ENCODE data around the gene SH3YL1. TPM values are rescaled to one million over a fixed set of nuclear protein-coding genes. Genes with fewer than 3 reads are reported as not detected.

SH3YL1 gene
- total RNA-seq, 1 experiment from 2014 or later = 21.7 TPM

GRCh38 chr2:286035-286434 is 22.2 kb upstream of the SH3YL1 start:
- Histone ChIP-seq H3K27ac (no peak overlapping the region), H3K4me3 (no peak overlapping the region), H3K9me3 (replicated peaks) (no peaks in the 10 kb centered on the region), H3K4me1 (no peaks in the 10 kb centered on the region), H3K27me3 (no peaks in the 10 kb centered on the region), H3K36me3 (peaks cover 20% of the 10 kb centered on the region)
- no peak for DNase-seq

- Histone ChIP-seq H3K9me3 (replicated peaks) (no peaks in the 10 kb centered on the region), H3K27ac (no peak overlapping the region), H3K27me3 (no peaks in the 10 kb centered on the region), H3K4me1 (no peaks in the 10 kb centered on the region), H3K4me3 (no peak overlapping the region), H3K36me3 (peaks cover 22% of the 10 kb centered on the region)
- no peak for DNase-seq
Measured at GRCh38 chr2:285531-285930, 21.7 kb upstream of the SH3YL1 start.

GRCh38 chr2:284896-285492 is 21.2 kb upstream of the SH3YL1 start:
- H3K36me3 ChIP-seq = peaks cover 27% of the 10 kb centered on the region
- H3K27me3 ChIP-seq = no peaks in the 10 kb centered on the region
- no peaks in the 10 kb centered on the region for H3K4me1 ChIP-seq
- H3K9me3 ChIP-seq (replicated peaks) = no peaks in the 10 kb centered on the region
- H3K4me3 ChIP-seq = no peak overlapping the region
- H3K27ac ChIP-seq = no peak overlapping the region
- DNase-seq = no peak

GRCh38 chr2:283996-284794 is 20.4 kb upstream of the SH3YL1 start:
- Histone ChIP-seq H3K9me3 (replicated peaks) (no peaks in the 10 kb centered on the region), H3K4me1 (no peaks in the 10 kb centered on the region), H3K27ac (no peak overlapping the region), H3K4me3 (no peak overlapping the region), H3K36me3 (peaks cover 33% of the 10 kb centered on the region), H3K27me3 (no peaks in the 10 kb centered on the region)
- DNase-seq = no peak

GRCh38 chr2:282371-283263 is 18.8 kb upstream of the SH3YL1 start:
- Histone ChIP-seq H3K27ac (no peak overlapping the region), H3K4me3 (no peak overlapping the region), H3K9me3 (replicated peaks) (no peaks in the 10 kb centered on the region), H3K27me3 (no peaks in the 10 kb centered on the region), H3K4me1 (no peaks in the 10 kb centered on the region), H3K36me3 (peaks cover 46% of the 10 kb centered on the region)
- DNase-seq = no peak

GRCh38 chr2:281381-281780 is 17.5 kb upstream of the SH3YL1 start:
- Histone ChIP-seq H3K4me3 (no peak overlapping the region), H3K9me3 (replicated peaks) (no peaks in the 10 kb centered on the region), H3K27ac (no peak overlapping the region), H3K4me1 (no peaks in the 10 kb centered on the region), H3K36me3 (peaks cover 59% of the 10 kb centered on the region), H3K27me3 (no peaks in the 10 kb centered on the region)
- DNase-seq = no peak

GRCh38 chr2:280650-281110 is 16.8 kb upstream of the SH3YL1 start:
- Histone ChIP-seq H3K4me1 (no peaks in the 10 kb centered on the region), H3K9me3 (replicated peaks) (no peaks in the 10 kb centered on the region), H3K36me3 (peaks cover 62% of the 10 kb centered on the region), H3K27me3 (no peaks in the 10 kb centered on the region), H3K27ac (no peak overlapping the region), H3K4me3 (no peak overlapping the region)
- DNase-seq = no peak

- Histone ChIP-seq H3K27ac (no peak overlapping the region), H3K27me3 (no peaks in the 10 kb centered on the region), H3K9me3 (replicated peaks) (no peaks in the 10 kb centered on the region), H3K36me3 (peaks cover 67% of the 10 kb centered on the region), H3K4me3 (no peak overlapping the region), H3K4me1 (no peaks in the 10 kb centered on the region)
- no peak for DNase-seq
Measured at GRCh38 chr2:279956-280649, 16.3 kb upstream of the SH3YL1 start.

GRCh38 chr2:279366-279765 is 15.5 kb upstream of the SH3YL1 start:
- peaks cover 74% of the 10 kb centered on the region for H3K36me3 ChIP-seq

GRCh38 chr2:278927-279320 is 15.1 kb upstream of the SH3YL1 start:
- H3K9me3 ChIP-seq (replicated peaks) = no peaks in the 10 kb centered on the region
- no peaks in the 10 kb centered on the region for H3K4me1 ChIP-seq
- no peak overlapping the region for H3K4me3 ChIP-seq
- no peak overlapping the region for H3K27ac ChIP-seq
- peaks cover 77% of the 10 kb centered on the region for H3K36me3 ChIP-seq
- no peak for DNase-seq
- no peaks in the 10 kb centered on the region for H3K27me3 ChIP-seq

More at GRCh38 chr2:279366-279765, 15.5 kb upstream of the SH3YL1 start:
- no peak for DNase-seq
- Histone ChIP-seq H3K4me3 (no peak overlapping the region), H3K27ac (no peak overlapping the region), H3K4me1 (no peaks in the 10 kb centered on the region), H3K9me3 (replicated peaks) (no peaks in the 10 kb centered on the region), H3K27me3 (no peaks in the 10 kb centered on the region)

GRCh38 chr2:278312-278926 is 14.6 kb upstream of the SH3YL1 start:
- DNase-seq = no peak
- Histone ChIP-seq H3K4me1 (no peaks in the 10 kb centered on the region), H3K9me3 (replicated peaks) (no peaks in the 10 kb centered on the region), H3K4me3 (no peak overlapping the region), H3K36me3 (peaks cover 82% of the 10 kb centered on the region), H3K27ac (no peak overlapping the region), H3K27me3 (no peaks in the 10 kb centered on the region)

GRCh38 chr2:275466-275865 is 11.6 kb upstream of the SH3YL1 start:
- Histone ChIP-seq H3K9me3 (replicated peaks) (no peaks in the 10 kb centered on the region), H3K4me3 (no peak overlapping the region), H3K36me3 (peaks cover 74% of the 10 kb centered on the region), H3K27me3 (no peaks in the 10 kb centered on the region), H3K4me1 (no peaks in the 10 kb centered on the region), H3K27ac (no peak overlapping the region)
- no peak for DNase-seq

- no peak for DNase-seq
- no peaks in the 10 kb centered on the region for H3K27me3 ChIP-seq
- peaks cover 71% of the 10 kb centered on the region for H3K36me3 ChIP-seq
- H3K4me3 ChIP-seq = no peak overlapping the region
- no peak overlapping the region for H3K27ac ChIP-seq
- H3K4me1 ChIP-seq = no peaks in the 10 kb centered on the region
- H3K9me3 ChIP-seq (replicated peaks) = no peaks in the 10 kb centered on the region
Measured at GRCh38 chr2:274503-274902, 10.7 kb upstream of the SH3YL1 start.

GRCh38 chr2:273333-273732 is 9.5 kb upstream of the SH3YL1 start:
- no peak for DNase-seq
- Histone ChIP-seq H3K4me1 (no peaks in the 10 kb centered on the region), H3K4me3 (no peak overlapping the region), H3K27me3 (no peaks in the 10 kb centered on the region), H3K9me3 (replicated peaks) (no peaks in the 10 kb centered on the region), H3K36me3 (peaks cover 61% of the 10 kb centered on the region), H3K27ac (no peak overlapping the region)

Measured in SJCRH30 (cell line).